IPS DF 6.9 (cell line): ENCODE measurements around the gene AIMP1.
A peak's percentile ranks its signal among the peaks of the same experiment; 100 is the strongest.
"Not testable (repeated sequence)": the region's sequence is repeated elsewhere in the genome, so short reads cannot be mapped to it uniquely, and the experiment has no call there.

Experiments
- DNase-seq: peaks from one replicate; pipeline ENCODE4 v3.0.0-alpha.2; 2013; ENCODE audit warnings: low read depth, low spot score
- H3K27ac ChIP-seq: one replicate; pipeline ENCODE4 v1.5.1; 2013; ENCODE audit warnings: low read length, control low read depth
- H3K27me3 ChIP-seq: 2 replicates; pipeline ENCODE4 v1.6.1; 2013; ENCODE audit warnings: mild to moderate bottlenecking, low read length; ENCODE audit not compliant: control insufficient read depth, insufficient read depth
- H3K36me3 ChIP-seq: 2 replicates; pipeline ENCODE4 v1.6.1; 2013; ENCODE audit warnings: low read length; ENCODE audit not compliant: control insufficient read depth, insufficient read depth
- H3K4me1 ChIP-seq: 2 replicates; pipeline ENCODE4 v1.6.1; 2013; ENCODE audit warnings: low read length; ENCODE audit not compliant: control insufficient read depth, insufficient read depth
- H3K4me3 ChIP-seq: 2 replicates; pipeline ENCODE4 v1.5.1; 2013; ENCODE audit warnings: mild to moderate bottlenecking, low read length
- H3K9me3 ChIP-seq: 2 replicates; pipeline ENCODE4 v1.6.1; 2013; ENCODE audit warnings: low read length, inconsistent platforms; ENCODE audit not compliant: control insufficient read depth, insufficient read depth
- WGBS: extraction: QIAGEN DNeasy Blood & Tissue Kit; methylation state at CpG from one replicate; pipeline ENCODE4 v1.1.7; 2013; ENCODE audit warnings: mixed read lengths, missing lambda C conversion rate; ENCODE audit not compliant: insufficient read length, insufficient coverage; 5-methylcytosine and 5-hydroxymethylcytosine counted together

The AIMP1 gene

GRCh38 chr4:106368678-106369077 is 52.3 kb downstream of the AIMP1 start, which contains the start of gene GIMD1:
TSS of gene GIMD1 (minus strand) at chr4:106368778. CDS start at chr4:106367435, 1,343 bp downstream.
- H3K9me3 ChIP-seq: no peaks in the 10 kb centered on the region
- no peak within 1 kb of the TSS for H3K27ac ChIP-seq
- H3K36me3 ChIP-seq: no peaks in the 10 kb centered on the region
- H3K27me3 ChIP-seq: no peaks in the 10 kb centered on the region
- WGBS: no CpG with 5 or more reads among the region's 5 CpGs
- no peak within 1 kb of the TSS for H3K4me3 ChIP-seq
- no peaks in the 10 kb centered on the region for H3K4me1 ChIP-seq
- no peak for DNase-seq

GRCh38 chr4:106369456-106370060 is 53.2 kb downstream of the AIMP1 start:
- H3K4me3 ChIP-seq: no peak overlapping the region
- H3K36me3 ChIP-seq: no peaks in the 10 kb centered on the region
- peak; percentile 39 for DNase-seq
- H3K27ac ChIP-seq: no peak overlapping the region
- no peaks in the 10 kb centered on the region for H3K9me3 ChIP-seq
- no peaks in the 10 kb centered on the region for H3K4me1 ChIP-seq
- no peaks in the 10 kb centered on the region for H3K27me3 ChIP-seq
- WGBS: 100% methylated on average over 1 of the region's 6 CpGs

GRCh38 chr4:106370214-106370613 is 53.9 kb downstream of the AIMP1 start:
- Histone ChIP-seq H3K27ac (no peak overlapping the region), H3K36me3 (no peaks in the 10 kb centered on the region), H3K9me3 (no peaks in the 10 kb centered on the region), H3K27me3 (no peaks in the 10 kb centered on the region), H3K4me1 (no peaks in the 10 kb centered on the region), H3K4me3 (no peak overlapping the region)
- no CpG with 5 or more reads among the region's 2 CpGs for WGBS
- DNase-seq: no peak

- no peak overlapping the region for H3K27ac ChIP-seq
These were observed 54.8 kb downstream of the AIMP1 start for GRCh38 chr4:106371161-106371560.

GRCh38 chr4:106373026-106373425 is 56.7 kb downstream of the AIMP1 start:
- no peak for DNase-seq
- Histone ChIP-seq H3K27me3 (no peaks in the 10 kb centered on the region), H3K36me3 (no peaks in the 10 kb centered on the region), H3K4me1 (no peaks in the 10 kb centered on the region), H3K9me3 (no peaks in the 10 kb centered on the region), H3K27ac (no peak overlapping the region), H3K4me3 (no peak overlapping the region)
- WGBS: no CpG with 5 or more reads among the region's 3 CpGs

More at GRCh38 chr4:106371161-106371560, 54.8 kb downstream of the AIMP1 start:
- Histone ChIP-seq H3K9me3 (no peaks in the 10 kb centered on the region), H3K4me3 (no peak overlapping the region), H3K4me1 (no peaks in the 10 kb centered on the region), H3K36me3 (no peaks in the 10 kb centered on the region), H3K27me3 (no peaks in the 10 kb centered on the region)
- DNase-seq: no peak

GRCh38 chr4:106380179-106380578 is 63.8 kb downstream of the AIMP1 start:
- no peak overlapping the region for H3K27ac ChIP-seq
- H3K36me3 ChIP-seq: no peaks in the 10 kb centered on the region
- H3K4me1 ChIP-seq: no peaks in the 10 kb centered on the region
- H3K4me3 ChIP-seq: no peak overlapping the region
- no peaks in the 10 kb centered on the region for H3K27me3 ChIP-seq
- no peaks in the 10 kb centered on the region for H3K9me3 ChIP-seq
- DNase-seq: no peak

- WGBS: no CpG with 5 or more reads among the region's 3 CpGs
- no peaks in the 10 kb centered on the region for H3K9me3 ChIP-seq
- no peak overlapping the region for H3K4me3 ChIP-seq
- no peaks in the 10 kb centered on the region for H3K36me3 ChIP-seq
- no peaks in the 10 kb centered on the region for H3K27me3 ChIP-seq
- DNase-seq: no peak
- H3K27ac ChIP-seq: no peak overlapping the region
- H3K4me1 ChIP-seq: no peaks in the 10 kb centered on the region
These were observed 68.5 kb downstream of the AIMP1 start for GRCh38 chr4:106384878-106385277.

- Histone ChIP-seq H3K27me3 (no peaks in the 10 kb centered on the region), H3K4me1 (no peaks in the 10 kb centered on the region), H3K27ac (no peak overlapping the region), H3K9me3 (no peaks in the 10 kb centered on the region), H3K4me3 (no peak overlapping the region), H3K36me3 (no peaks in the 10 kb centered on the region)
- DNase-seq: no peak
- no CpG with 5 or more reads among the region's 6 CpGs for WGBS
These were observed 69.6 kb downstream of the AIMP1 start for GRCh38 chr4:106385853-106386393.

- Histone ChIP-seq H3K4me3 (no peak overlapping the region), H3K4me1 (no peaks in the 10 kb centered on the region), H3K27ac (no peak overlapping the region), H3K9me3 (no peaks in the 10 kb centered on the region), H3K27me3 (no peaks in the 10 kb centered on the region), H3K36me3 (no peaks in the 10 kb centered on the region)
- no CpG with 5 or more reads among the region's 2 CpGs for WGBS
- no peak for DNase-seq
These were observed 79.2 kb downstream of the AIMP1 start for GRCh38 chr4:106395582-106395981.

- DNase-seq, H3K36me3 ChIP-seq, H3K27me3 ChIP-seq, H3K27ac ChIP-seq, H3K9me3 ChIP-seq, H3K4me1 ChIP-seq, H3K4me3 ChIP-seq: not testable (repeated sequence)
- no CpG with 5 or more reads among the region's 4 CpGs for WGBS
These were observed 82.5 kb downstream of the AIMP1 start for GRCh38 chr4:106398898-106399297.
